A549 treated with Hydrocortisone at 1 μM for 4 hours (cell line): ENCODE data around the gene SORBS2. TPM values are rescaled to one million over a fixed set of nuclear protein-coding genes. Genes with fewer than 3 reads are reported as not detected.

Experiments
- total RNA-seq: library from RNA; stranded (reverse); fragments of 200-300 nt; extraction: Qiagen RNA extraction; gene quantifications from 5 replicates; pipeline ENCODE4 v1.2.3, GENCODE V29; 2022

Gene SORBS2
- 0.45 to 0.85 TPM (median 0.70 TPM) in 5 replicates for total RNA-seq

GRCh38 chr4:185811509-185812364, at the start of gene SORBS2:
Gene SORBS2, minus strand, starts transcription at chr4:185812194. Its CDS starts 121,623 bp downstream, at chr4:185690571.

